ENCODE data around the gene TMEM69. TPM values are rescaled to one million over a fixed set of nuclear protein-coding genes. Genes with fewer than 3 reads are reported as not detected.

Gene TMEM69
- total and polyA plus RNA-seq, 2 of the 8 experiments (the other 6 are each of a cell fraction or from before 2014, with no cell fraction given): 39.0 to 123 TPM

DNA sequence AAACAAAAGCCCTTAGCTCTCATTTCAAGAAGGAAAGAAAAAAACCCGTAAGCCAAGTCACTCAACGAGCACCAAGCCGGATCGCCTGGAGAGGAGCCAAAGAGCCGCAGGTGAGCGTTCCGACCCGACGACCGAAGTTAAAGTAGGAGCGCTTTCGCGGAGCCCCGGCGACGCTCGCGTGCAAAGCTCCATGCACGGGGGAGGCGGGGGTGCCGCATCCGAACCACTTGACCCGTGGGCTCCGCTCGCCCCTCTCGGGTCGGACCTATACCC, 2.0 kb upstream of the TMEM69 start:
- H2BK12ac ChIP-seq (ENCODE audit: low read depth, low read length): no peak overlapping the region
- peak overlapping the region; percentile 63 for H3K56ac ChIP-seq (replicated peaks; ENCODE audit: insufficient read length, low read depth, low read length)
- H3K79me1 ChIP-seq (ENCODE audit: low read depth, low read length): no peaks in the 10 kb centered on the region
- peak overlapping the region; percentile 91 to 99 (median 98) for H3K9ac ChIP-seq (replicated peaks in 1 of 4; ENCODE audit: extremely low read depth in 1 of 4, low read depth in 3 of 4, low read length in 3 of 4)
- H3K18ac ChIP-seq (ENCODE audit: extremely low read depth, low read length): peak overlapping the region; percentile 97
- H2BK15ac ChIP-seq (ENCODE audit: low read length): no peak overlapping the region
- peak overlapping the region; percentile 69 for H4K5ac ChIP-seq (ENCODE audit: insufficient read length, low read depth, low read length)
- ChIA-PET POLR2A (ENCODE audit: partially characterized antibody) (interaction anchor here (0.6 to 2.6 kb wide), 30 partner anchors 9 to 559 kb away, joined by 3 to 20 read pairs (median 4); partner anchors contain the start of genes CCDC163, CCDC17, MMACHC and NASP), CTCF (ENCODE audit: partially characterized antibody) (interaction anchor here (1.0 kb wide), 1 partner anchor 11 kb away, joined by 3 read pairs; no protein-coding TSS in a partner anchor)
- H3K9me3 ChIP-seq (ENCODE audit: insufficient read depth in 2 of 2, low read depth in 1 of 2, low read length in 1 of 2): no peaks in the 10 kb centered on the region
- peak overlapping the region; percentile 63 for H4K91ac ChIP-seq (replicated peaks; ENCODE audit: insufficient read length, low read length)
- no peak overlapping the region for H3K4ac ChIP-seq (replicated peaks; ENCODE audit: insufficient read length, low read depth, low read length)
- peak overlapping the region; percentile 60 to 97; a peak in 3 of 4 replicates for H3K4me2 ChIP-seq (ENCODE audit: insufficient read depth in 1 of 2, low read depth in 2 of 2, low read length in 2 of 2)
- H2AFZ ChIP-seq (ENCODE audit: low read length): peak overlapping the region; percentile 58; the same call in 1 of the 2 replicates
- H3K36me3 ChIP-seq (ENCODE audit: control insufficient read depth in 2 of 4, insufficient read depth in 4 of 4, low read length in 3 of 4): peaks cover 0 to 6% (median 0%) of the 10 kb centered on the region in 4 experiments; a peak in 2 of 8 replicates
- no peak overlapping the region for H2BK120ac ChIP-seq (replicated peaks; ENCODE audit: low read depth, low read length)
- no peak overlapping the region for H3K23ac ChIP-seq (ENCODE audit: insufficient read length)
- no peak overlapping the region for H2BK20ac ChIP-seq (ENCODE audit: low read length)
- no peaks in the 10 kb centered on the region for H3K27me3 ChIP-seq (replicated peaks in 1 of 4; ENCODE audit: control insufficient read depth in 3 of 4, extremely low read depth in 1 of 4, insufficient read depth in 3 of 4, low read length in 3 of 4)
- peak overlapping the region; percentile 98 for H2BK5ac ChIP-seq (ENCODE audit: low read depth, low read length)
- H3K27ac ChIP-seq (ENCODE audit: low read depth, low read length): peak overlapping the region; percentile 93
- H3K23me2 ChIP-seq (ENCODE audit: low read depth, low read length): peaks cover 7% of the 10 kb centered on the region
- H3K79me2 ChIP-seq (ENCODE audit: control insufficient read depth in 1 of 2, insufficient read depth in 2 of 2, low read length in 2 of 2): peaks cover 21 to 84% of the 10 kb centered on the region in 2 experiments
- DNase-seq (ENCODE audit: low read depth in 1 of 2, low spot score in 2 of 2) (no peak), FAIRE-seq (no peak)
- peaks cover 0 to 6% (median under 1%) of the 10 kb centered on the region in 4 experiments; a peak in 5 of 7 replicates for H3K4me1 ChIP-seq (replicated peaks in 1 of 4; ENCODE audit: control insufficient read depth in 3 of 4, insufficient read depth in 4 of 4, low read length in 3 of 4)
- peak overlapping the region; percentile 99; the same call in 1 of the 2 replicates for H4K8ac ChIP-seq (ENCODE audit: extremely low read depth, insufficient read depth, low read length)
- whole genome bisulfite sequencing, 2 experiments (ENCODE audit: extremely low coverage in 1 of 2, insufficient coverage in 1 of 2, insufficient read length in 1 of 2, insufficient replicate concordance in 2 of 2, low coverage in 1 of 2, low lambda C conversion rate in 2 of 2, missing lambda C conversion rate in 1 of 2): 4% methylated on average over 27 of the region's 27 CpGs; no CpG with 5 or more reads in 1 of the 2 experiments
- H3K14ac ChIP-seq (ENCODE audit: insufficient read length): no peak overlapping the region
- peak overlapping the region; percentile 70; the same call in 1 of the 2 replicates for H2AK5ac ChIP-seq (ENCODE audit: low read depth, low read length)
- H4K20me1 ChIP-seq (replicated peaks in 1 of 2; ENCODE audit: control insufficient read depth in 1 of 2, insufficient read depth in 2 of 2, low read length in 2 of 2): peaks cover 2 to 5% of the 10 kb centered on the region in 2 experiments
- peak overlapping the region; percentile 96 to 99 (median 98) for H3K4me3 ChIP-seq (ENCODE audit: extremely low read depth in 1 of 4, insufficient read depth in 2 of 4, low read depth in 3 of 4, low read length in 4 of 4)
- TF ChIP-seq POLR2A (IDR thresholded peaks at IDR 0.05; ENCODE audit: control extremely low read depth in 1 of 2, low read depth in 2 of 2, low read length in 2 of 2) (no peak), EP300 (IDR thresholded peaks at IDR 0.05; ENCODE audit: borderline replicate concordance in 1 of 2, low read depth in 2 of 2, low read length in 2 of 2) (no peak), CBX8 (IDR thresholded peaks at IDR 0.05; ENCODE audit: borderline replicate concordance, low read depth, low read length) (no peak), CBX5 (IDR thresholded peaks at IDR 0.05; ENCODE audit: low read depth, low read length) (no peak), POLR2AphosphoS5 (IDR thresholded peaks at IDR 0.05; ENCODE audit: low read depth, low read length) (no peak), SRF (IDR thresholded peaks at IDR 0.05; ENCODE audit: low read depth, low read length) (no peak), SIX5 (IDR thresholded peaks at IDR 0.05; ENCODE audit: low read depth, low read length) (no peak), RAD21 (IDR thresholded peaks at IDR 0.05 in 1 of 2, conservative IDR thresholded peaks at IDR 0.05 in 1 of 2; ENCODE audit: low read depth in 2 of 2, low read length in 2 of 2) (peak; percentile 18 to 29; a peak in 2 of 4 replicates), SIN3A (conservative IDR thresholded peaks at IDR 0.05 in 1 of 2, IDR thresholded peaks at IDR 0.05 in 1 of 2; ENCODE audit: low read depth in 1 of 2, low read length in 2 of 2) (no peak), ASH2L (IDR thresholded peaks at IDR 0.05; ENCODE audit: low read length) (no peak)
- TF ChIP-seq, protein P1, sequence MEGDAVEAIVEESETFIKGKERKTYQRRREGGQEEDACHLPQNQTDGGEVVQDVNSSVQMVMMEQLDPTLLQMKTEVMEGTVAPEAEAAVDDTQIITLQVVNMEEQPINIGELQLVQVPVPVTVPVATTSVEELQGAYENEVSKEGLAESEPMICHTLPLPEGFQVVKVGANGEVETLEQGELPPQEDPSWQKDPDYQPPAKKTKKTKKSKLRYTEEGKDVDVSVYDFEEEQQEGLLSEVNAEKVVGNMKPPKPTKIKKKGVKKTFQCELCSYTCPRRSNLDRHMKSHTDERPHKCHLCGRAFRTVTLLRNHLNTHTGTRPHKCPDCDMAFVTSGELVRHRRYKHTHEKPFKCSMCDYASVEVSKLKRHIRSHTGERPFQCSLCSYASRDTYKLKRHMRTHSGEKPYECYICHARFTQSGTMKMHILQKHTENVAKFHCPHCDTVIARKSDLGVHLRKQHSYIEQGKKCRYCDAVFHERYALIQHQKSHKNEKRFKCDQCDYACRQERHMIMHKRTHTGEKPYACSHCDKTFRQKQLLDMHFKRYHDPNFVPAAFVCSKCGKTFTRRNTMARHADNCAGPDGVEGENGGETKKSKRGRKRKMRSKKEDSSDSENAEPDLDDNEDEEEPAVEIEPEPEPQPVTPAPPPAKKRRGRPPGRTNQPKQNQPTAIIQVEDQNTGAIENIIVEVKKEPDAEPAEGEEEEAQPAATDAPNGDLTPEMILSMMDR (IDR thresholded peaks at IDR 0.05; ENCODE audit: control extremely low read depth in 1 of 3, insufficient read depth in 1 of 3, low read depth in 1 of 3, low read length in 3 of 3): peak in 1 of 3 experiments; percentile 2; a peak in 2 of 4 replicates
